Measurements from ENCODE around the gene ZFPM1.

Gene ZFPM1

DNA sequence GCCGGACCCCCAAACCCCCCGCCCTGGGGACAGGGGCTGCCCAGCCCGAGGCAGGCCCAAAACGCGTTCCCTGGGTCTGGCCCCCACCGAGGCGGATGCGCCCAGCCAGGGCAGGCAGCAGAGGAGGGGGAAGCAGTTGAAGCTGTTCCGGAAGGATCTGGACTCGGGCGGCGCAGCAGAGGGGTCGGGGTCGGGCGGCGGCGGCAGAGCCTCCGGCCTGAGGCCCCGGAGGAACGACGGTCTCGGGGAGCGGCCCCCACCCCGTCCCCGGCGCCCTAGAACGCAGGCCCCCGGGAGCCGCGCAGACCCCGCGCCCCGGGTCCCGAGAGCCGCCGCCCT lies 22.9 kb upstream of the ZFPM1 start:
- H3K4me3 ChIP-seq (ENCODE audit: low read depth, low read length): no peak overlapping the region
- TF ChIP-seq, protein P1, sequence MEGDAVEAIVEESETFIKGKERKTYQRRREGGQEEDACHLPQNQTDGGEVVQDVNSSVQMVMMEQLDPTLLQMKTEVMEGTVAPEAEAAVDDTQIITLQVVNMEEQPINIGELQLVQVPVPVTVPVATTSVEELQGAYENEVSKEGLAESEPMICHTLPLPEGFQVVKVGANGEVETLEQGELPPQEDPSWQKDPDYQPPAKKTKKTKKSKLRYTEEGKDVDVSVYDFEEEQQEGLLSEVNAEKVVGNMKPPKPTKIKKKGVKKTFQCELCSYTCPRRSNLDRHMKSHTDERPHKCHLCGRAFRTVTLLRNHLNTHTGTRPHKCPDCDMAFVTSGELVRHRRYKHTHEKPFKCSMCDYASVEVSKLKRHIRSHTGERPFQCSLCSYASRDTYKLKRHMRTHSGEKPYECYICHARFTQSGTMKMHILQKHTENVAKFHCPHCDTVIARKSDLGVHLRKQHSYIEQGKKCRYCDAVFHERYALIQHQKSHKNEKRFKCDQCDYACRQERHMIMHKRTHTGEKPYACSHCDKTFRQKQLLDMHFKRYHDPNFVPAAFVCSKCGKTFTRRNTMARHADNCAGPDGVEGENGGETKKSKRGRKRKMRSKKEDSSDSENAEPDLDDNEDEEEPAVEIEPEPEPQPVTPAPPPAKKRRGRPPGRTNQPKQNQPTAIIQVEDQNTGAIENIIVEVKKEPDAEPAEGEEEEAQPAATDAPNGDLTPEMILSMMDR (IDR thresholded peaks at IDR 0.05; ENCODE audit: control insufficient read depth, extremely low read depth, insufficient read depth): no peak
- no peak for DNase-seq (ENCODE audit: low read depth)

DNA sequence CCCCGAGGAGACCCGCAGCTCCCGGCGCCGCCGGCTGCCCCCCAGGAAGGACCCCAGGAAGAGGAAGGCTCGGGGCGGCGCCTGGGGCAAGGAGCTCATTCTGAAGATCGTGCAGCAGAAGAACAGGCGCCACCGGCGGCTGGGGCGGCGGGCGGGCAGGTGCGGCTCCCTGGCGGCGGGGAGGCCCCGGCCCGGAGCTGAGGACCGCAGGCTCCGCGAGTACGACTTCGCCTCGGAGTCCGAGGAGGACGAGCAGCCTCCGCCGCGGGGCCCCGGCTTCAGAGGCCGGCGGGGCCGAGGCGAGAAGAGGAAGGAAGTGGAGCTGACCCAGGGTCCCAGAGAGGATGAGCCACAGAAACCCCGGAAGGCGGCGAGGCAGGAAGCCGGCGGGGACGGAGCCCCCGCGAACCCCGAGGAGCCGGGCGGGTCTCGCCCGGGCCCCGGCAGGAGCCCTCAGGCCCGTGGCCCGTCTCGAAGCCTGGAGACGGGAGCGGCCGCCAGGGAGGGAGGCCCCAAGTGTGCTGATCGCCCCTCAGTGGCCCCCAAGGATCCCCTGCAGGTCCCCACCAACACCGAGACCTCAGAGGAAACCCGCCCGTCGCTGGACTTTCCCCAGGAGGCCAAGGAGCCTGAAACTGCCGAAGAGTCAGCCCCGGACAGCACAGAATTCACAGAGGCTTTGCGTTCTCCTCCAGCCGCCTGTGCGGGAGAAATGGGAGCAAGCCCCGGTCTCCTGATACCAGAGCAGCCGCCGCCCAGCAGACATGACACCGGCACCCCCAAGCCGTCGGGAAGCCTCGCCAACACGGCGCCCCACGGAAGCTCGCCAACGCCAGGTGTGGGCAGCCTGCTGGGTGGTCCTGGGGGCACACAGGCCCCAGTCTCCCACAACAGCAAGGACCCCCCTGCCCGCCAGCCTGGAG lies 22.3 kb upstream of the ZFPM1 start:
- no peak for DNase-seq (ENCODE audit: low read depth)
- TF ChIP-seq, protein P1 (IDR thresholded peaks at IDR 0.05; ENCODE audit: control insufficient read depth, extremely low read depth, insufficient read depth): no peak

DNA sequence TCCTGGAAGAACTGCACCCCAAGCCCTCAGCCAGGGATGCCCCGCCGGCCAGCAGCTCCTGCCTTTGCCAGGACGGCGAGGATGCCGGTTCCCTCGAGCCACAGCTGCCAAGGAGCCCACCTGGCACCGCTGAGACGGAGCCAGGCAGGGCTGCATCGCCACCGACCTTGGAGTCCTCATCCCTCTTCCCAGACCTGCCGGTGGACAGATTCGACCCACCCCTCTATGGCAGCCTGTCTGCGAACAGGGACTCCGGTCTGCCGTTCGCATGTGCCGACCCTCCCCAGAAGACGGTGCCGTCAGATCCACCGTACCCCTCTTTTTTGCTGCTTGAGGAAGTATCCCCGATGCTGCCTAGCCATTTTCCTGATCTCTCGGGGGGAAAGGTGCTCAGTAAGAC lies 21.4 kb upstream of the ZFPM1 start:
- DNase-seq (ENCODE audit: low read depth): no peak
- no peak overlapping the region for H3K4me3 ChIP-seq (ENCODE audit: low read depth, low read length)
- TF ChIP-seq, protein P1 (IDR thresholded peaks at IDR 0.05; ENCODE audit: control insufficient read depth, extremely low read depth, insufficient read depth): no peak

More for the DNA sequence above, 22.3 kb upstream of the ZFPM1 start:
- H3K4me3 ChIP-seq (ENCODE audit: low read depth, low read length): no peak overlapping the region

DNA sequence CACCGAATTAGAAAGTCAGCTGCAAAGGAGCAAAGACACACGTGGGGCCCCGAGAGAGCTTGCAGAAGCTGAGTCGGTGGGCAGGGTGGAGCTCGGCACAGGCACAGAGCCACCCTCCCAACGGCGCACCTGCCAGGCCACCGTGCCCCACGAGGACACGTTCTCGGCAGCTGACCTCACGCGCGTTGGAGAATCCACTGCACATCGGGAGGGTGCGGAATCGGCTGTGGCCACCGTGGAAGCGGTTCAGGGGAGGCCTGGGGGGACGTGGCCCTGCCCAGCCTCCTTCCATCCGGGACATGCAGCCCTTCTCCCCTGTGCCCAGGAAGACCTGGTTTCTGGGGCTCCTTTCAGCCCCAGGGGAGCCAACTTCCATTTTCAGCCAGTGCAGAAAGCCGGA lies 20.9 kb upstream of the ZFPM1 start:
- H3K4me3 ChIP-seq (ENCODE audit: low read depth, low read length): no peak overlapping the region
- DNase-seq (ENCODE audit: low read depth): no peak
- TF ChIP-seq, protein P1 (IDR thresholded peaks at IDR 0.05; ENCODE audit: control insufficient read depth, extremely low read depth, insufficient read depth): no peak

DNA sequence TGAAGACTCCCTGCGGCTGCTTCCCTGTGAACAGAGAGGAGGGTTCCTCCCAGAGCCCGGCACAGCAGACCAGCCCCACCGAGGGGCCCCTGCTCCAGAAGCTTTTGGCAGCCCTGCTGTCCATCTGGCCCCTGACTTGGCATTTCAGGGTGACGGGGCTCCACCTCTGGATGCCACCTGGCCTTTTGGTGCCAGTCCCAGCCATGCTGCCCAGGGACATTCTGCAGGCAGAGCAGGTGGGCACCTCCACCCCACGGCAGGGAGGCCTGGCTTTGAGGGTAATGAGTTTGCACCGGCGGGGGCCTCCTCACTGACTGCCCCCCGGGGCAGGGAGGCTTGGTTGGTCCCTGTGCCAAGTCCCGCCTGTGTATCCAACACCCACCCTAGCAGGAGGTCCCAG lies 20.3 kb upstream of the ZFPM1 start:
- H3K4me3 ChIP-seq (ENCODE audit: low read depth, low read length): no peak overlapping the region
- DNase-seq (ENCODE audit: low read depth): no peak
- TF ChIP-seq, protein P1 (IDR thresholded peaks at IDR 0.05; ENCODE audit: control insufficient read depth, extremely low read depth, insufficient read depth): no peak

DNA sequence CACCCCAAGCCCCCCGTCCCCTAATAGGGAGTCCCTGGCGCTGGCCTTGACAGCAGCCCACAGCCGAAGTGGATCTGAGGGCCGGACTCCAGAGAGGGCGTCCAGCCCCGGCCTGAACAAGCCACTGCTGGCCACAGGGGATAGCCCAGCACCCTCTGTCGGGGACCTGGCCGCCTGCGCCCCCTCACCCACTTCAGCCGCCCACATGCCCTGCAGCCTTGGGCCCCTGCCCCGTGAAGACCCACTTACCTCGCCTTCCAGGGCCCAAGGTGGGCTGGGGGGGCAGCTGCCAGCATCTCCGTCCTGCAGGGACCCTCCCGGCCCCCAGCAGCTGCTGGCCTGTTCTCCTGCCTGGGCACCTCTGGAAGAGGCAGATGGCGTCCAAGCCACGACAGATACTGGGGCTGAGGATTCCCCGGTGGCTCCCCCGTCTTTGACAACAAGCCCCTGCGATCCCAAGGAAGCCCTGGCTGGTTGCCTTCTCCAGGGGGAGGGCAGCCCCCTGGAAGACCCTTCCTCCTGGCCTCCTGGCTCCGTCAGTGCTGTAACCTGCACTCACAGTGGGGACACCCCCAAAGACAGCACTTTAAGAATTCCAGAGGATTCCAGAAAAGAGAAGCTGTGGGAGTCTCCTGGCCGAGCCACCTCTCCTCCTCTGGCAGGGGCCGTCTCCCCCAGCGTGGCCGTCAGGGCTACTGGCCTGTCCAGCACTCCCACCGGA lies 19.3 kb upstream of the ZFPM1 start:
- no peak for DNase-seq (ENCODE audit: low read depth)
- TF ChIP-seq, protein P1 (IDR thresholded peaks at IDR 0.05; ENCODE audit: control insufficient read depth, extremely low read depth, insufficient read depth): no peak
- H3K4me3 ChIP-seq (ENCODE audit: low read depth, low read length): no peak overlapping the region

All from LNCaP clone FGC (cell line).